Activated effector memory CD4-positive, alpha-beta T cell treated with anti-CD3 and anti-CD28 coated beads, Interleukin-2, amount 50 U/mL, for 16 hours (primary cell): ENCODE results near the gene DZIP3.
"Not testable (repeated sequence)": the region's sequence is repeated elsewhere in the genome, so short reads cannot be mapped to it uniquely, and the experiment has no call there.

ENCODE experiments used
- DNase-seq: peaks from one replicate; pipeline ENCODE4 v3.0.0-alpha.2; 2020

Gene DZIP3

GRCh38 chr3:108602249-108602934 lies 12.9 kb downstream of the DZIP3 start:
- DNase-seq = peak; percentile 71

DNA sequence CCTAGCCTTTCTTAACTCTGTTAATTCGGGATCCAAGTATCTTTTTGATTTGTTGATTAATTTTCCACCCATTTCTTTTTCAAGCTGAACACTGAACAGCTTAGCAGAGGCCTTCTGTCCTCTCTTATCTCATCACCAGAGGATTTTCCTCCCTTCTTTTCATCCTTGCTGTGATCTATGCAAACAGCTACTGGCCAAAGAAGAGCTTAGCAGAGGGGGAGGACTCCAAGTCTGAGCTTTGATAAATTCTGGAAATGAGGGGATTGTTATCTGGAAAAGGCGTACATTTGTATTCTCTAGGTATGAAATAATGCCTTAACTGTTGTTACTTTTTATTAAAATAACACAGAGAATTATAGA lies 13.4 kb downstream of the DZIP3 start:
- no peak for DNase-seq

DNA sequence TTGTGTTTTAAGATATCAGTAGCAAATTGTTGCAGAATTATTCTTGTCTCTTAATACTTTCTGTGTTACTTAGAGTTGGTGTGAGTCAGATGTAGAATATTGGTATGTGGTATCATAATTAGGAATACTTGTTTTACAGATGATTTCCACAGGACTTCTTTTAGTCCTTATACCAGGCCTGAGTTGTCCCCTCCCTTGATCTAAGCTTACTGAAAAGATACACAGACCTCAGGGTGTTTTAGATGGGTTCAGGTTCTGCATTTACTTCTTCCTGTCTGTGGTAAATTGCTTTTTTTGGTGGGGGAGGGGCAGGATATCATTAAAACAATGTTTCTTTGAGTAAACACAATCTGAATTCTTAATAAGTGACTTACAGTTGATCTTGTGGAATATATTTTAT lies 14.2 kb downstream of the DZIP3 start:
- no peak for DNase-seq

- DNase-seq = no peak
Measured at GRCh38 chr3:108605028-108605427, 15.5 kb downstream of the DZIP3 start.

DNA sequence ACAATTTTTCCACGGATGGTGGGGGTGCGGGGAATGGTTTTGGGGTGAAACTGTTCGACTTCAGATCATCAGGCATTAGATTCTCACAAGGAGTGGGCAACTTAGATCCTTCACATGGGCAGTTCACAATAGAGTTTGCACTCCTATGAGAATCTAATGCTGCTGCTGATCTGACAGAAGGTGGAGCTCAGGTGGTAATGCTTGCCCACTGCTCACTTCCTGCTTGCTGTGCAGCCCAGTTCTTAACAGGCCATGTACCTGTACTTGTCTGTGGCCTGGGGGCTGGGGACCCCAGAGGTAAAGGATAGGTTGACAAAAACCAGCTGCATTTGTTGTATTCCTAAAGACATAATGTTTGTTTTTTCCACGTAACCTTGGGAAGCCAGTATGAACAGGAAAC lies 16.0 kb downstream of the DZIP3 start:
- DNase-seq = no peak

DNA sequence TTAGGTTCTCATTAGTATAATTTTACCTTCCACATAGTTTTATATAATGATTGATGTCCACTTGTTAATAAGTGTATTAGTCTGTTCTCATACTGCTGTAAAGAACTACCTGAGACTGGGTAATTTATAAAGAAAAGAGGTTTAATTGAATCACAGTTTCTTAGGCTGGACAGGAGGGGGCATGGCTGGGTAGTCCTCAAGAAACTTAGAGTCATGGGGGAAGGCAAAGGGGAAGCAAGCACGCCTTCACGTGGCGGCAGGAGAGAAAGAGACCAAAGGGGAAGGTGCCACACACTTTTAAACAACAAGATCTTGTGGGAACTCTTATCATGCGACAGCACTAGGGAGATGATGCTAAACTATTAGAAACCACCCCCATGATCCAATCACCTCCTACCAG lies 19.2 kb downstream of the DZIP3 start:
- no peak for DNase-seq

DNA sequence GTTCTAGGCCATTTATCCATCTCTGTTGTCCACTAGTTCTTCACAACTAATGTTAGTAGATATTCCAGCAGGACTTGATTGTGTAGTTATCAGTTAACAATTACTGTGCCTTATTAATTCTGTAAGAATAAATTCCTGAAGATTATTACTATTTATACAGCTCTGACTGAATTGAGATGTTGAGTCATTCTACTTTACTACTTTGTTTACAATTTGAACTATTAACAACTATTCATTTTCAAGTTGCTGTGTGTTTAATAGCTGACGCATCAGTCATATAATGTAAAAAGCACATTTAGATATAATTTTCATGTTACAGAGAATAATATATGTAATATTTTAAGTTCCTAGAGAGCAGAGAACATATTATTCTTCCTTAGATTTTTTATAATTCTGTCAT lies 21.1 kb downstream of the DZIP3 start:
- no peak for DNase-seq

- DNase-seq = not testable (repeated sequence)
Measured at GRCh38 chr3:108616090-108616489, 26.6 kb downstream of the DZIP3 start.

- no peak for DNase-seq
Measured at GRCh38 chr3:108620250-108620649, 30.7 kb downstream of the DZIP3 start.

- no peak for DNase-seq
Measured at GRCh38 chr3:108623504-108623903, 34.0 kb downstream of the DZIP3 start.

- DNase-seq = no peak
Measured at GRCh38 chr3:108629974-108630373, 40.5 kb downstream of the DZIP3 start.

- DNase-seq = no peak
Measured at GRCh38 chr3:108642526-108642925, 53.0 kb downstream of the DZIP3 start.

- DNase-seq = no peak
Measured at GRCh38 chr3:108645364-108645763, 55.8 kb downstream of the DZIP3 start.

DNA sequence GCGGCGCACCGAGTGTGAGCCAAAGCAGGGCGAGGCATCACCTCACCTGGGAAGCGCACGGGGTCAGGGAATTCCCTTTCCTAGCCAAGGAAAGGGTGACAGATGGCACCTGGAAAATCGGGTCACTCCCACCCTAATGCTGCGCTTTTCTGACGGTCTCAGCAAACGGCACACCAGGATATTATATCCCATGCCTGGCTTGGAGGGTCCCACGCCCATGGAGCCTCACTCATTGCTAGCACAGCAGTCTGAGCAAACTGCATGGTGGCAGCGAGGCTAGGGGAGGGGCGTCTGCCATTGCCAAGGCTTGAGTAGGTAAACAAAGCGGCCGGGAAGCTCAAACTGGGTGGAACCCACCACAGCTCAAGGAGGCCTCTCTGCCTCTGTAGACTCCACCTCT lies 66.1 kb downstream of the DZIP3 start:
- not testable (repeated sequence) for DNase-seq

- DNase-seq = no peak
Measured at GRCh38 chr3:108661699-108662098, 72.2 kb downstream of the DZIP3 start.

DNA sequence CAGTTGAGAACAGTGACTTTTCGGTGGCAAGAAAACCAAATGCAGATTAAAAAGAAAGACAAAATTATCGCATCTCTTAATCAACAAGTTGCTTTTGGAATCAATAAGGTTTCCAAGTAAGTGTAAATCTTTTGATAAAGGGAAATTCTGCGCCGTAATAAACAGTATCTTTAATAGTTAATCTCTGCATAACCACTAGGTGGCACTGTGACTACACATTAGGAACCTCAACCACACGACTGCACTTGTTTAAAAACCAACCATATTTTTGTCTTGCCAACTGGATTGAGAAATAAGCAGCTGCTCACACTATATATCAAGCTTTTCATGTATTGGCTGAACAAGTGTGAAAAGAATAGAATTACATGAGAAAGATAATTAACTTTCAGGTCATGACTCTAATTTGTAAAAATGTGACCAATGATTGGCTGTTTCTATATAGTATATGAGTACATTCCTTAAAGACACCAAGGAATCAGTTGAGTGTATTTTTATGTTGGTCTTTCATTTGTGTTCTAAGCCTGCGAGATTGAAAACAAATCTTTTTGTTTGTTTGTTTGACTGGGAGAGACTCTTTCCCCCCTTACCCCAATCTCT lies 72.7 kb downstream of the DZIP3 start:
- DNase-seq = peak; percentile 63

DNA sequence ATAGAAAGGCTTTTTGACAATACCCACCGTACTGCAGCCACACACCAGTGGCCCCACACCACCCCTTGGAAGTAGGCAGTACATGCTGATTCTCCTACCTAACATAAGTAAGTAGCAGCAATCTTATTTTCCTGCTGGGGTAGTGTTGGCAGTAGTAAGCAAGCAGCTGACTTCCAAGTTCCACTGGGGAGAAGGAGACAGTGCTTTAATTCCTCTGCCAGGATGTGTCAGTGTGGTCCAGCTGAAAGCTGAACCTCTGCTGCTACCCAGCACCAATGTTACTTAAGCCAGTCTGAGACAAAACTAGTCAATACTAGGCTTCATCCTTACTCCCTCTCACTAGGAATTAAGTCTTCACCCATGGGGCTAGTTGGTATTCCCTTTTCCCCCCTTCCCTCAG lies 74.7 kb downstream of the DZIP3 start:
- no peak for DNase-seq

GRCh38 chr3:108667312-108667711 lies 77.8 kb downstream of the DZIP3 start:
- no peak for DNase-seq

DNA sequence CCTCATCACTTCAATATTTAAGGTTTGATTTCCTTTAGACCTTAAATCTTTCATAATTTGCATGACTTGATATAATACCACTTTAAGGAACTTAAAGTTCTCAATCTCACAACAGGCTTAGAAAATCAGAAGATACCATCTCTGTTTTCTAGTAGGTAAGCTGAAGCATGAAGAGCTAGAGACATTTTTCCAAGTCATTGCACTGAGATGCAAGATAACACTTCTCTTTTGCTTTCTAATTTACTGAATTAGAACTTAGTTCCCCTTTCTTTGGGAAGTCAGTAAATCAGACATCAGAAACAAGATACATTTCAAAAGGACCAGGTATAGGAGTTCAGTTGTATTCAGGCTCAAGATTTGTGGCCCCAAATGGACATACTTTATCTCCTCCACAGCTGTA lies 79.7 kb downstream of the DZIP3 start:
- DNase-seq = no peak

DNA sequence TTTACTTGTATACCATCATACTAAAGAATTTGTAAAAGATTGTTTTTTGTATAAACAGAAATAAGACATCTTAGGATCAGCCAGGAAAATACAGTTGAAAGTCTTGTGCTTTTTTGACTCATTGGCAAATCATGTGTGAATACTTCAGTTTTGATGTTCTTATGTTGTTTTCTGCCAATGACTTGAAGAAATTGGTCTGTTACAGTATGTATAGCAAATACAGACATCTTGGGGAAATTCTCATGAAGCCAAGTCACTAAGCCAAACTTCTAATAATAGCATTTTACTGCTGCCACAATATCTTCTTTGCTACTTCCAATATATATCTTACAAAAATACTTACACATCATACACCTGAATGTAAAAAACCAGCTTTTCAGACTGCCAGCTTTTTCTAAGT lies 83.2 kb downstream of the DZIP3 start:
- no peak for DNase-seq

GRCh38 chr3:108673988-108674661 lies 84.6 kb downstream of the DZIP3 start:
- DNase-seq = no peak

GRCh38 chr3:108677811-108678210 lies 88.3 kb downstream of the DZIP3 start:
- DNase-seq = no peak

GRCh38 chr3:108692286-108692685 lies 102.8 kb downstream of the DZIP3 start:
- DNase-seq = not testable (repeated sequence)

GRCh38 chr3:108698461-108698860 lies 108.9 kb downstream of the DZIP3 start:
- no peak for DNase-seq

DNA sequence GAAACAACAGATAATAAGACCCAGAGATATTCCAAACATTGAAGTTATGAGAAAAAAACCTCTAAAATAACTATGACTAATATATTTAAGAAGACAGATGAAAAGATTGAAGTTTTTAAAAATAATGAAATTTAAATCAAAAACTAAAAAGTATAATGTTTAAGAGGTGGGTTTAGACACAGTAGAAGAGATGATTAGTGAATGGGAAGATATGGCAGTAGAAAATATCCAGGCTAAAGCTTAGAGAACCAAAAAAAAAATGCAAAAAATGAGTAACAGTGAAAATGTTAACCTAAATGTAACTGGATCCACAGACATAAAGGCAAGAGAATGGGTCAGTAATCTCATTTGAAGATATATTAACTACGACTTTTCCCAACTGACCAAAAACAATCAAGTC lies 115.5 kb downstream of the DZIP3 start:
- DNase-seq = no peak
